SW 1271 (cell line): ENCODE results near the gene LRPAP1.
"Not testable (repeated sequence)": the region's sequence is repeated elsewhere in the genome, so short reads cannot be mapped to it uniquely, and the experiment has no call there.

ENCODE experiments used
- DNase-seq, 2 experiments: peaks; one replicate each; lab custom pipeline; 2025; lab: John Stamatoyannopoulos, UW

Gene LRPAP1

DNA sequence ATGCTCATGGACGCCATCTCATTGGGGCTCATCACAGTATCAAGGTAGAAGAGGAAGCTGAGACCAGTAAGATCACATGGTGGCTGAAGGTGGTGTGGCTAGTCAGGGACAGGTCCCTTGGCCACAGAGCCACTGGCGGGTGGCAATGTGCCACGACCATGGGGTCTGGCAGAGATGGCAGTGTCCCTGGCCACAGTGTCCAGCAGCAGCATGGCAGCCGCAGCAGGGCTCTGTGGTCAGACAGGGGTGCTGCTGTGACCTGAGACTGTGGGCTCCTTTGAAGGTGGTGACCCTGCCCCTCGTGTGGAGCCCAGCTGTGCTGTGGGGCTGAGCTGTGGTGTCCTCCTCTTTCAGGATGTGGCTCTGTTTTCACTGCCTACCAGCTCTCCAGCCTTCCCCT is 71.3 kb downstream of the LRPAP1 start:
- DNase-seq, result no peak

DNA sequence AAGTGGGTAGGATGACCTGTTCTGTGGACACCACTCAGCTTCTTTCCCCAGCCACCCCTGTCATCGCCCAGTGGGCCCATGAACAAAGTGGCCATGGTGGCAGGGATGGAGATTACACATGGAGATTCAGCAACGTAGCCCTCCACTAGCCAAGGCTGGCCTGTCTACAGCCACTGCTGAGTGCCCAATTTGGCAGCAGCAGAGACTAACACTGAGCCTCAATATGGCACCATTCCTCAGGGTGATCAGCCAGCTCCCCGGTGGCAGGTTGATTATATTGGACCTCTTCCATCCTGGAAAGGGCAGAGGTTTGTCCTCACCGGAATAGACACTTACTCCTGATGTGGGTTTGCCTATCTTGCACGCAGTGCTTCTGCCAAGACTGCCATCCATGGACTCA is 73.1 kb downstream of the LRPAP1 start:
- not testable (repeated sequence) for DNase-seq

DNA sequence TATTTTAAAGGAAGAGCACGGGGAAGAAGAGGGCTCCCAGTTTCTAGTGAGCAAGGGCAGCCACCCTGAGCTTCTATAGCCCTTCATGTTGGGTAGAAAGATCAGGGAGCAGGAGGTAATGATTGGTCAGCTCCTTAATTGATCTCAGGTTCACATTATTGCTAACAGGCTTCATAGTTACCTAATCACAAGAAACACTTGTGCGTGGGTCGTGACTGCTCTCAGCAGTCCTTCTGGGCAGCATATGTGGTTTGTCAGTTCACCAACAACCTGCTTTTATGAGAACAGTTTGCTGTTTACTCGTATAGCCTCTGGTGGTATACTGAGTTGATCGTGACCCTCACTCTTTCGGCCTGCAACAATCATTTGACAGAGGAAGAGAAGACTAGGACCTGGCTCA is 73.9 kb downstream of the LRPAP1 start:
- DNase-seq, result no peak

DNA sequence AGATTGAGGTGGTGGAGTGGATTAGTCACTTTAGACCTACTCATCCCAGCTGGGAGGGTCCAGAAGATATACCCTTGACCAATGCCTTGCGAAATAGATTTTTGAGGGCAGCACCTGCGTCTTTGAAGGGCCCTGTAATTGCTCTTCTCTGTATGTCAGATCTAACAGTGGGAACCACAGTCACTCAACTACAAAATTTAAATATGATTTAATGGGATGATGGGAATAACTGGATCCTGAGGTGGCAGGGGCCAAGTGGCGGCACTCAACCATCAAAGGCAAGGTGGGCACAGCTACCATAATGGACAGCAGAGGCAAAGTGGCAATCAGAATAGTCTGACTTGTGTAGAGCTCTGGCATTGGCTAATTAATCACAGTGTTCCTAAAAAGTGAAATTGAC is 76.6 kb downstream of the LRPAP1 start:
- not testable (repeated sequence) for DNase-seq
